HG03558 (cell line): ENCODE measurements around the gene TC2N.

Source experiments
- ATAC-seq: cut with Tn5 transposase; IDR thresholded peaks from one replicate; pipeline ENCODE4 v1.9.1; 2021; ENCODE audit warnings: moderate number of reproducible peaks; ENCODE audit not compliant: unreplicated experiment; ENCODE audit errors: extremely low read depth

TC2N gene

DNA sequence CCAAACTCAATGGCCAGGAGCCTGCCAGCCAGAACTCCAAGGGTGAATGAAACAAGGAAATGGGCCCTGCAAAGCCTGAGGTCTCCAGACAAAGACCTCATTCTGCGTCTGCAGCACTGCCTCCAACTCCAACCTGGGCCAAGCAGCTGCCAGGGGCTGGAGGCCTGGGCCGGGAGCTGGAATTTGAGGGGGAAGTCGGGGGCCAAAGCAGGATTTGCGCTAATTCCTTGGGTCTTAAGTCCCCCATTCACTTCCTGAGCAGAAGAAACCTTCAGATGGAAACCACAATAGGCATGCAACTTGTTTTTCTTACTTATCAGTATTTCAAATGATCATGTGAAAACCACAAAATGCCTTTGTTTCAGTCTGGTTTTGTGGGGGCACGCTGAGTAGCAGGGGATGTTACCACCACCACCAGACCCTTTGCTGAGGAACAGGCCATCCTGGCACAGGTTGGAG, 23.0 kb upstream of the TC2N start:
- no peak for ATAC-seq

DNA sequence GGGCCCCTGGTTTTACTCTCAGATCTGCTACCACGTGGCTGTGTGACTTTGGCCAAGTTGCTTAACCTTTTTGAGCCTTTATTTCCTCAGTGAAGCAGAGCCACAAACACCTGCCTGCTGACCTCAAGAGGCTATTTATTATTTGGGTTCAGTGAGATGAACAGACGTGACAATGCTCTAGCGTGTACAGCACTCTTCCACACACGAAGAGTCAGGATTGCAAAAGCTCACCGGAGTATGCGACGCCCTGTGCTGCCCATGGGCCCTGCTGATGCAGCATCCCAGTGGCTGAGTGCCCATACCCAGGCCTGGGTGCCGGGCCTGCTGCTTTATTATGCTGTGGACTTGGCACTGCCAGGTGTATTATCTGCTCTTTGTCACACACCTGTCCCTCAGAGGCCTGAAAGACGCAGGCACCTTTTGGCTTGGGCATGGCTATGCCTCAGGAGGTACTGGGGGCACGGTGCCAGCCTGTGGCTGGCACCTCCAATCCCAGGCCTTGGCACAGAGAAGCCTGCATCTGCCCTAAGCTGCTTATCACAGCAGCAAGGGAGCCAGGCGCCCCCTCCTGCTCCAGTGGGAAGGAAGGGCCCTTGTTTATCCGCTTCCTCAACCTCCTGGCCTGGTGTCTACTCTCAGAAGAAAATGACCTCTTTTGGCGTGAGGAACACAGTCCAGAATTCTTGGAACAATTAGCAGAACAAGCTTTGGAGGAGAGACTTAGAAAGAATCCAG, 22.3 kb upstream of the TC2N start:
- ATAC-seq, result no peak

DNA sequence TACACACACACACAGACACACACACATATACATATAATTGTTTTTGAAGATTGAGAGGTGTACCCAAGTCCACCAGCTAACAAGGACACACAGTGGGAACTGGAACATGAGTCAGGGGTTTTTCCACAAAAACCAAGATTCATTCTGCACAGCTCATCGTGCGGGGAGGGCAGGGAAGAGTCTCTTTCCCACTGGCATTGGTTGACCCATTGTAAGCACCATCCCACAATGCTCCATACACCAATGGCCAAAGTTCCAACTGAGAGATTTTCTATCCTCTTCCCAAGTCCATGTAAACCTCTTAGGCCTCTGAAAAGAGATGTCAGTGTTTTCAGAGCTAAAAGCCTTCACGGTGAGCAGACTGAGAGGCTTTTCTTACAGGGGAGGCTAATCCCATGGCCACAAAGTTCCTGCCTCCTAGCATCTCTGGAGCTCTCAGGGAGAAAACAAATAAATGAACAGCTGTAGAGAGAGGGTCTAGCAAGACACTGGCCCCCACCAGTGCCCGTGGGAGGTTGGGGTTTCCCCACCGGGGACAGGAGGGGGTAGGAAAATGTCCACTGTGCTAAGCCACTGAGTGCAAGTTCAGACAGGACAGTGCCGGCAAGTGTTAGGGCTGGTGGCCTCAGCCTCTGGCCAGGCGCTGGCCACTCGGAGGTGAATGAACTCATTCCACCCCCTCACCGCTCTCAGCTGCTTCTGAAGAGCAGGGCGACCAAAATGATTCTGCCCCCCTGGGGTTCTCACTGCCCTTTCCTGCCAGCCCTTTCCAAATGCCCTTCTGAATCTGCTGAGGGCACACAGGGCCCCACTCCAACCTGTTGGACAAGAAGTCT, 21.5 kb upstream of the TC2N start:
- no peak for ATAC-seq

DNA sequence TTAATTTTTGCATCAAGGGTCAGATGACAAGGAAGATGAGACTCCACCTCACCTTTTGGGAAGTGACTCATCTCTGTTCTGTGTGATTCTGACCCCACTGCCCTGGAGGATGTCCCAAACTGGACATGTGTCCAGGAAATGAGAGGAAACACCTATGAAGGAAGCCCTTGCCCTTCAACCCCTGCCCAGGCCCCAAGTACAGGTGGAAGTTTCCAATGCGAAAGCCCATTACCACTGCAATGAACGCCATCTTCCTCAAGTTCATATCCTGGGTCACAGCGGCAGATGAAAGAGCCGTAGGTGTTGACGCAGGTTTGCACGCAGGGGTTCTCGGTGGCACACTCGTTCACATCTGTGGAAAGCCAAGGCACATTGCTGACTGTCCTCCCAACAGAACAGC, 19.6 kb upstream of the TC2N start:
- no peak for ATAC-seq

DNA sequence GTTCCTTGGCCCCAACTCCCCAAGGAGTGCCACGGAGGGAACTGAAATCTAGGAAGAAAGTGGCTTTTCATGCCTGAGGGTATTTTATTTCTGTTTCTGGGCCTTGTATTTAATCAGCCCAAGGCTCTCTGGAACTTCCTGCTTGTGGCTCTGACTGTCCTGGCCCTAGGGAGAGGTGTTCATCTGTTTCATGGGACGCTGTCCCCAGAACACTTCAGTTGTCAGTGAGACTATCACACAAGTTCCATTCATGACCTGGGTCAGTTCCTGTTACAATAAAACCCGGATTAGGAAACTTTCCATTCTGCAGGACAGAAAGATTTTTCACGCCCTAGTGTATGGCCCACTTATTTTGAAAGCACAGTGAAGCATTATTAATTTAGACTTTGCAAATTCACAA, 18.5 kb upstream of the TC2N start:
- ATAC-seq, result no peak

DNA sequence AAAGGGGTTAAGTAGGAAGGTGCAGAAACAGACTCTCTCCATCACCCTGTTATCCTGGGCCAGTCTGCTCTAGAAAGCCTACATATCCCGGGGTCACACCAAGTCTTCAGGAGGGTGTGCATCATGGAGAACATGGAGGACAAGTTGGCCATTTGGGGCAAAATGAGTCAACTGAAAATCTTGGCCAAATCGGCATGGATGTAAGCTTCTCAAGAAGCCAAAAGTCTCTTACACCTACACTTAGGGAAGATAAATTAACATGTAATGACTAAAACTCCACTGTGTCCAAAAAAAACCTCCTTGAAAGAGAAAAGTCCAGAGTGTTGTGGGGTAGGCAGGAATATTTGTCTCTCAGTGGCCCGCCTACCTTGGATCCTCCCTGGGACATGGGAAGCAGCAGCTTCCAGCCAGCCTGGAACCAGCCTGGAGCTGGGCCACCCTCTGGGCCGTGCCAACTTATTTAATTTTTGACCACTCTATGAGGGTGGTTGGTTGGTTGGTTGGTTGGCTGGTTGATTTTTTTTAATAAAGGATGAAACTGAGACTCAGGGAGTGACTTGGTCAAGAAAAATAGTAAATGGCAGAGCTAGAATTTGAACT, 17.9 kb upstream of the TC2N start:
- ATAC-seq, result no peak

DNA sequence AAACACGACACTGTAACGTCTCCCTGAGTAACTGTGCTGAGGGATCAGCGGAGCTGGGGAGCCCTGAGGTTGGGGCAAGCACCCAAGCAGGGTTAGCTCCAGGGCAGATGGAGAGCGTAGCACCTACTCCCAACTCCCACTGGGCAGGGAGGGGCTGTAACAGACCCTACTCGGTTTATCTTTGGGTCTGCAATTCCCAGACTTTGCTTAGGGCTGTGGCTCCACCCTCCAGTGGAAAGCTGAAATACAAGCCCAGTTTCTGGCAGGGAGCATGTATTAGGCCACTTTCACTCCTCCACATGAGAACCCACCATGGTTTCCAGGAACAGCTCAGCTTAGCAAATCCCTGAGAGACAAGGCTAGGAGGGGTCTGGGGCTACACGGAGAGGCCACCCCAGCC, 17.3 kb upstream of the TC2N start:
- no peak for ATAC-seq

DNA sequence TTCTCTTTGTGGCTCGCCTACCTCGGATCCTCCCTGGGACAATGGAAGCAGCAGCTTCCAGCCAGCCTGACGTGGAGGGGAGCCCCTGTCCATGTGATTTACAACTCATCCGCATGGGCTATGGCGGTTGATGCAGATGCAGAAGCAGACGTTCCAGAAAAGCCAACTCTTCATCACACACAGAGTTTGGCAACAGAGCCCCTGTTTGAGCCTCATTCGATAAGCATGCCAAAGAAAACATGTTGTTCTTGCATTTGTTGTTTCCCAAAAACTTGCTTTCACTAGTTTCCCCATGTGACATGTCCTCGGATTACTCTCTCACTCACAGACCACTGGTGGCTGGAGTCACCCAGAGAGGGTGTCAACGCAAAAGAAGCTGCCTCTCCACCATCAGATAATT, 16.4 kb upstream of the TC2N start:
- ATAC-seq, result no peak

DNA sequence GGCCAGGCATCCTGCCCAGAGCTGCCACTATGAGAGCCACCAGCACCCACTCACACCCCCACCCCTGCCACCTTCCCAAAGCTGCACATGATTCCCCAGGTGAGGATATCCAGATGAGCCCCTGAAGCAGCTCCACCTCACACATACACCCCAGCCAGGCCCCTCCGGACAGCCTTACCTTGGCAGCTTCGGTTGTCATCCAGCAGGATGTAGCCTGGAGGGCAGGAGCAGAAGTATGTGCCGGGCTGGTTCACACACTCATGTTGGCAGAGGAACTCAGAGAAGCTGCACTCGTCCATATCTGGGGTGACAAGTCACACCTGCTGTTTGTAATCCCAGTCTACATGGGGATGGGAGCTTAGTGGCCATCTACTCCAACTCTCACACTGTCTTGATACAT, 15.4 kb upstream of the TC2N start:
- no peak for ATAC-seq

DNA sequence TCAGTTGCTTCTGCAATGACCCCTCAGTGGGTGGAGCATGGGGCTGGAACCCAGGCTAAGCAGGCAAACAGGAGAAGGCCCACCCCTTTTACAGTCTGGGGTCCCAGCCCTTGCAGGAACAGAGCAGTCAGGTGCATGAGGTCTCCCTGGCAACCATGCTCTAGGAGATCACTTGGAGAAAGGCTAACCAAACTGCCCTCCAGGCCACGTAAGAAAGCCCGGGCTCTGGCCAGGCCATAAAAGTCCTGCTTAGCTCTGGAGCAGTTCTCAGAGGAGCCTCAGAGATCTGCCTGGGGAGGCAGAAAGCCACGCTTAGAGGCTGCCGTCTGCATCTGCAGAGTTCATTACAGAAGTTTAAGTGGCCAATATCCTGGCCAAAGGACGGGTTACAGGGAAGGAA, 15.0 kb upstream of the TC2N start:
- no peak for ATAC-seq

DNA sequence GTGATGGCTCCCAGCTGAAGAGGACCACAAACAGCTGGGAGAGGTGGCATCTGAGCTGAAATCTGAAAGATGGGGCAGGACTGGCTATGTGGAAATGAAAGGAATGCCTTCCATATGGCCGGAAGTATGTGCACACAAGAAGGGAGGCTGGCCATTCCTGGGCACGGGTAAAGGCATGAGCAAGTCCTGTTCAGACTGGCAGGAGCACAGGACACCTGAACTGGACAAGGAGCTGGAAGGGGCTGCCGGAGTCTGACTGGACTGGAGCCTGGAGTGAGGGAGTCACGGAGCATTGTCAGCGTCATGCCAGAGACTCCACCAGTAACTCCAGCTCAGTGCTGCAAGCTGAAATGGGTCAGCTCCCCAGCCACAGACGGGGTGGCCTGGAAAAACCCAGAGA, 11.9 kb upstream of the TC2N start:
- ATAC-seq, result no peak

DNA sequence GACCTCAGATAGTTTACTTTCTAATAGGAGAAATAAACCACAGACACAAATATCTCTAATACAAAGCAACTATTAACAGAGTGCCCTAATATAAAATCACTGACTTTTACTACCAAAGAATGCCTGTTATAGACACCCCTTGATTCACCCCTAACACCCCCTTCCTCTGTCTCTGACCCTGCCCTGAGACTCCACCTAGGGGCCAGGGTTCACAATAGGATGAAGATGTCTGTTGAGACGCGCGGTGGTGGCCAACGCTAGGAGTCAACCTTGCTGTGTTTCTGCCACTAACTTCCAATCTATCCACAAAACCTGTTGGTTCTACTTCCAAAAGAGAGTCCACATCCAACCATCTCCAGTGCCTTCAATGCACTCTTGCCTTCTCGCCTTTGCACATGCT, 10.9 kb upstream of the TC2N start:
- no peak for ATAC-seq

DNA sequence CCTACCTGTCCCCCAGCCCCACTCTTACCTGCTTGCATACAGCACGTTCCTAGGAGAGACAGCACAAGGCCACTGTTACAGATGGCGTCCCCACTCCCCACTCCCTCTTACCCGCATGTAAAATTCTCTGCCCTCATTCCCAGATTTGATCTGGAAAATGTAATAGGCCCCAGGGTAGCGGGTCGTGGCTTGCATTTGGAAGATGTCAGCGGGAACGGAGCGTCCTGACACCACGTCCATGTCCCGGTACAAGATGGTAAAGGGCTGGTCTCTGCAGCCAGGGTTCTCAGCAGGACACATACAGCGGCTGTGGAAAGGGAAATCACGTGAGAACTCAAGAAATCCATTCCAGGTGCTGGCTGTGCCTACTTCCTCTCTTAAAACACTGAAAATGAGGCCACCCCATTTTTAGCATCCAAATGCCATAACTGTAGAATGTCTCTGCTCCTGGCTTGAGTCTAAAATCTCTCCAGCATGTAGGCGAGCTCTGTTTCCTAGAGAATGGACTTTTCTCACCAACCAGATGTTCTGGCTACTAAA, 10.1 kb upstream of the TC2N start:
- no peak for ATAC-seq

DNA sequence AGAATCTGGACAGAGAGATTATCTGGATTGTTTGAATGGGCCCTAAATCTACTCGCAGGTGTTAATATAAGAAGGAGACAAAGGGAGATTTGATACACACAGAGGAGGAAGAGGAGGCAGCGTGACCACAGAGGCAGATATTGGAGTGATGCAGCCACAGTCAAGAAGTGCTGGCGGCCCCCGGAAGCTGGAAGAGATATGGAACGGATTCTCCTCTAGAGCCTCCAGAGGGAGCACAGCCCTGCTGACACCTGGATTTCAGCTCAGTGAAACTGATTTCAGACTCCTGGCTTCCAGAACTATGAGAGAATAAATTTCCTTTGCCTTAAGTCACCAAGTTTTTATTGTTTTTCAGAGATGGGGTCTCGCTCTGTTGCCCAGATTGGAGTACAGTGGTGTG, 9.2 kb upstream of the TC2N start:
- ATAC-seq, result no peak

DNA sequence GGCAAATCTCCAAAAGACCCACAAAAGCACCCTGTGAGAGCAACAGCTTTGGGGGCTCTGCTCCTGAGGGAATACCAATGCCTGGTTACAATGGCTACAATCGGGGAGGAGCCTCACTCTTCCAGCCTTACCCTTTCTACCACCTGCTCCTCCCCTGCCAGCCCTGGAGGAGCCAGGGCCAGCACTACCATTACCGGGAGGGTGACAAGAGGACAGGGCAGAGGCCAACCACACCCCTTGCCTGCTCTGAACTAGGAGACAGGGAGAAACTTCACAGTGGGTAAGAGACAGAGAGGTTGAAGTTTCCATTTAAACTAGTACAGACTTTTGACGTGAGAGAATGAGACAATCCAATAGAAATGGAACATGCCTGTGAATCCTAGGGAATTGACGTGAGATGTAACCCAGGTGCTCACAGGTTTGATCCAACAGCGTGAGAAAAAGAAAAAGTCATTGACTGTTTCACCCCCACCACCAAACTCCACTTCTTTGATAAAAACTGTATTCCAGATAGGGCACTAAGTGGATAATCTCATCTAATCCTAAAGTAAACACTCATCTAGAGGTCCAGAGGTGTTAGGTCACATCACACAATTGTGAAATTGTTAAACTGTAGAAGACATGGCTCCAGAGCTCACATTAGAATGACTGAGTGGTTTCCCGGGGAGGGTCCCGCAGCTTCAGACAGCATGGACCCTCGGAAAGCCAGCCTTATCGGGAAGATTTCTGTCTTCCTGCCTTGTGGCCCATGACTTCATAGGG, 8.4 kb upstream of the TC2N start:
- no peak for ATAC-seq

DNA sequence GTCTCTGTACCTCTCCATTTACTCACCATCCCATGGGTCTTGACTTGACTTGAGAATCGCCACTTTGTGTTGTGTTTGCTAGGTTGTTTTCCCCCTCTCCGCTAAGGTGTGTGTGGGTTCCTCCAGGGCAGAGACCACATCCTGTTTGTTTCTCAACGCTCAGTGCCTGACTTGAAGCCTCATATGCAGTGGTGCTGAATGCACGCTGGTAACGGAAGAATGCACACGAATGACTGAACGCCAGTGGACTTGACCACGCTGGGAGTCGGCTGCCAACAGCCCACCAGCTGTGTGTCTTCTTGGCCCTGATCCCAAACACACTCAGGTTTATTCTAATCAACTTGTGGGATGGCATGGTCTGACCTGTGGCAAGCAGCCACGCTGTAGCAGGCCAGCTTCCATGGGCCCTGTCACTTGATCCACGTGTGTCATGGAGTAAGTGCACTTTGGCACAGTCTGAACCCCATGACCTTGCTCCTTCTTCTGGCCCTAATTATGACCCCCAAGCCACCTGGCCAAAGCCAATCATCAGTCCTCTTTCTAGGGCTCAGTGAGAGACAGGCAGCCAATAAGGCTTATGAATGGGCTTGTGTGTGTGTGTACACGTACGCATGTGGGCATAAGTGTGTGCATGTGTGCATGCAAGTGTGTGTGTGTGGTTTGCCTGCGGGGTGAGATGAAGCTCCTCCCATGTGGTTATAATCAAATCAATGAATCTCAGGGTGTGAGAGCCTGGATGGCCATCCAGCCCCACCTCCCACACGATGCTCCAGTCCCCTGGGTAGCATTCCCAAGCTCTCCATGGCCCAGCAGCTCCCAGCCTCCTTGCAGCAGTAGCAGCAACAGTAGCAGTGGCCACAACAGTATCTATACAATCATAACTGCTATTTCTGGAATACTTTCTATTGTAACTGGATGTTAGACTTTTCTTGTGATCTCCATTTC, 6.4 kb upstream of the TC2N start:
- ATAC-seq, result no peak

DNA sequence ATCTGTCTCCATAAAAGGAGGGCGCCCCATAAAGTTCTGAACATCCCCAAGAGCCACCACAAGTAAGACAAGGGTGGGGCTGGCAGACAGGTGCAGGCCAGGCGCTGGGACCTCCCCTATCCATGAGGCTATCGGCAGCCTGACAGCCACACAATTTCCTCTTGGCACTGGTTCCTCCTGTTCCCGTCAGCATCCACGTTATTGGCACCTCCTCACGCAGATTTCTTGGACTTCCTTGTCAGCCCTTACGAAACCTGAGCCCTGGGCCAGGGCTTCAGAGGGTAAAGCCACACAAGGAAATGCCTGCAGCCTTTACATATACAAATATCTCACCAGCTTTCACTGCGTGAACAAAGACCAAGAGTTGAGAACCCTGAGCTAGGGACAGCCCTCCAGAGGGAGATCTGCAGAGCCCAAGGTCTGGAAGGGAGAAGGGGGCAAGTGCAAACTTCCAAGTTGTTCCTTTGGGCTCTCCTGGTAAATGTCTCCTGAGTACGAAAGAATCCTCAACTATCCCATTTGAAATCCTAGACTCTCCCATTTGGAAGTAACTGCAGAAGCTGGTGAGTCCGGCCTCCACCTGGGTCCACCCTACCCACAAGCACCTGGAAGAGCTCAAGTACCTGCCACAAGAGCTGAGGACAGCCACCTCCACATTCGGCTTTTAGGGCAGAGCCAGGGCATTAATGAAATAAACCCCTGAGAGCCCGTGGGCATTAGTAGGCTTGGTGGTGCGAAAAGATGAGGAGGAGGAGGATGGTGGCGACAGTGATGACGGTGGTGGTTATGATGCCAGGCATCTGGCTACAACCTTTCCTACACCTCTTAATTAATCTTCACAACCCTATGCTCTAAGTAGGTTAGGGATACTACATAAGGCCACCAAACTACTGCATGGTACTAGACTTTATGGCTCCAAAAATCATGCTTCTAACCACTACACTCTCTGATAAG, 5.5 kb upstream of the TC2N start:
- ATAC-seq, result no peak

DNA sequence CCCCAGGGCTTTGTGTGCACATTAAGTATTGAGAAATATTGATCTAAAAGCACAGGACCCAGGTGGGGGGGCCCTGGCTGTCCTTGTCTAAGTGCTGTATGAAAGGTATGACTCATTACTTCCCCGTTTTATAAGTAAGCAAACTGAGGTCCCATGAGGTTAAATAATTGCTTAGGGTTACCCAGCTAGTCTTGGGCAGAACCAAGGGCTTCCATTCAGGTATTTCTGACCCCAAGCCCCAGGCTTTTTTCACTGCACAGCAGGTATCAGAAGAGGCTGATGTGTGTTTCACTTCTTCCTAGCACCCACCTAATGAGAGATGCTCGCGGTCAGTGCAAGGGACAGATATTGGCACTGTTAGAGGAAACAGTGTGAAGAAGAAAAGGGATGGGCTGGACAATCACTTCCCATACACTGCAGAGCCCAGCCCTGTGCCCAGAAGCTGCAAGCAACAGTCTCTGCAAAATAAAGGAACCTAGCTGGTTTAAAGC, 4.7 kb upstream of the TC2N start:
- ATAC-seq, result no peak
